Liver (tissue), 3 donors: ENCODE measurements around the gene ATP10B.

Experiments
- JUND ChIP-seq, 2 donors: IDR thresholded peaks; 2 replicates each; pipeline ENCODE4 v1.6.1; 2016; ENCODE audit warnings: antibody characterized with exemption in 2 of 2
- RAD21 ChIP-seq, 2 donors: IDR thresholded peaks; 2 replicates each; pipeline ENCODE4 v1.6.1; 2016; ENCODE audit warnings: antibody characterized with exemption in 2 of 2, mild to moderate bottlenecking in 2 of 2
- TAF1 ChIP-seq: conservative IDR thresholded peaks from 2 replicates; pipeline ENCODE4 v1.6.1; 2016; ENCODE audit warnings: antibody characterized with exemption, mild to moderate bottlenecking
- YY1 ChIP-seq: IDR thresholded peaks from 2 replicates; pipeline ENCODE4 v1.6.1; 2016; ENCODE audit warnings: antibody characterized with exemption, mild to moderate bottlenecking
- TF ChIP-seq, protein P1 (sequence below): fragments of 150-350 bp; IDR thresholded peaks from 2 replicates; pipeline ENCODE4 v1.5.1; 2017; ENCODE audit warnings: improper control_type of control experiment, low read depth, low read length; ENCODE audit not compliant: missing input control
- TF ChIP-seq, protein P2 (sequence below): IDR thresholded peaks from 2 replicates; pipeline ENCODE4 v1.6.1; 2016; ENCODE audit warnings: antibody characterized with exemption, mild to moderate bottlenecking
- donor health status: healthy.
- donor health status: healthy.

DNA sequence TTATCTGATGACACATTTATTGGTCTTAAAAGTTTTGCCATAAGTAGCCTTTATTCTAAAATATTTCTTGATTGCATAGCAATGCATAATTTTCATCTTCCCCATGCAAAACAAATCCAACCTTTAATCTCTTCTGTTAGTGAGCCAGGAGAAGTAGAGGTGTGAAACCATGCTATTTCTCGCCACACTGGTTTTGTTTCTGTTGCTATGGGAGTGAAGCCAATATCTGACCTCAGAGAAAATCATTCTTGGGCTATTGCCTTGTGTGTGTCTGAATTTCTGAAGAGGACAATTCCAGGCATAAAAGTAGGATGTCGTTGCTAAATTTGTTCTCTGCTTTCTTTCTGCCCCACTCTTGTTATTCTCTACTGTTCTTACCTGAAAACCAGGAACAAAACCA lies 246.7 kb downstream of the ATP10B start:
- TF ChIP-seq, protein P1, sequence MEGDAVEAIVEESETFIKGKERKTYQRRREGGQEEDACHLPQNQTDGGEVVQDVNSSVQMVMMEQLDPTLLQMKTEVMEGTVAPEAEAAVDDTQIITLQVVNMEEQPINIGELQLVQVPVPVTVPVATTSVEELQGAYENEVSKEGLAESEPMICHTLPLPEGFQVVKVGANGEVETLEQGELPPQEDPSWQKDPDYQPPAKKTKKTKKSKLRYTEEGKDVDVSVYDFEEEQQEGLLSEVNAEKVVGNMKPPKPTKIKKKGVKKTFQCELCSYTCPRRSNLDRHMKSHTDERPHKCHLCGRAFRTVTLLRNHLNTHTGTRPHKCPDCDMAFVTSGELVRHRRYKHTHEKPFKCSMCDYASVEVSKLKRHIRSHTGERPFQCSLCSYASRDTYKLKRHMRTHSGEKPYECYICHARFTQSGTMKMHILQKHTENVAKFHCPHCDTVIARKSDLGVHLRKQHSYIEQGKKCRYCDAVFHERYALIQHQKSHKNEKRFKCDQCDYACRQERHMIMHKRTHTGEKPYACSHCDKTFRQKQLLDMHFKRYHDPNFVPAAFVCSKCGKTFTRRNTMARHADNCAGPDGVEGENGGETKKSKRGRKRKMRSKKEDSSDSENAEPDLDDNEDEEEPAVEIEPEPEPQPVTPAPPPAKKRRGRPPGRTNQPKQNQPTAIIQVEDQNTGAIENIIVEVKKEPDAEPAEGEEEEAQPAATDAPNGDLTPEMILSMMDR = no peak
- TF ChIP-seq JUND (IDR thresholded peaks at IDR 0.05) (no peak), RAD21 (IDR thresholded peaks at IDR 0.05) (no peak), YY1 (no peak), TAF1 (no peak)
- TF ChIP-seq, protein P2, sequence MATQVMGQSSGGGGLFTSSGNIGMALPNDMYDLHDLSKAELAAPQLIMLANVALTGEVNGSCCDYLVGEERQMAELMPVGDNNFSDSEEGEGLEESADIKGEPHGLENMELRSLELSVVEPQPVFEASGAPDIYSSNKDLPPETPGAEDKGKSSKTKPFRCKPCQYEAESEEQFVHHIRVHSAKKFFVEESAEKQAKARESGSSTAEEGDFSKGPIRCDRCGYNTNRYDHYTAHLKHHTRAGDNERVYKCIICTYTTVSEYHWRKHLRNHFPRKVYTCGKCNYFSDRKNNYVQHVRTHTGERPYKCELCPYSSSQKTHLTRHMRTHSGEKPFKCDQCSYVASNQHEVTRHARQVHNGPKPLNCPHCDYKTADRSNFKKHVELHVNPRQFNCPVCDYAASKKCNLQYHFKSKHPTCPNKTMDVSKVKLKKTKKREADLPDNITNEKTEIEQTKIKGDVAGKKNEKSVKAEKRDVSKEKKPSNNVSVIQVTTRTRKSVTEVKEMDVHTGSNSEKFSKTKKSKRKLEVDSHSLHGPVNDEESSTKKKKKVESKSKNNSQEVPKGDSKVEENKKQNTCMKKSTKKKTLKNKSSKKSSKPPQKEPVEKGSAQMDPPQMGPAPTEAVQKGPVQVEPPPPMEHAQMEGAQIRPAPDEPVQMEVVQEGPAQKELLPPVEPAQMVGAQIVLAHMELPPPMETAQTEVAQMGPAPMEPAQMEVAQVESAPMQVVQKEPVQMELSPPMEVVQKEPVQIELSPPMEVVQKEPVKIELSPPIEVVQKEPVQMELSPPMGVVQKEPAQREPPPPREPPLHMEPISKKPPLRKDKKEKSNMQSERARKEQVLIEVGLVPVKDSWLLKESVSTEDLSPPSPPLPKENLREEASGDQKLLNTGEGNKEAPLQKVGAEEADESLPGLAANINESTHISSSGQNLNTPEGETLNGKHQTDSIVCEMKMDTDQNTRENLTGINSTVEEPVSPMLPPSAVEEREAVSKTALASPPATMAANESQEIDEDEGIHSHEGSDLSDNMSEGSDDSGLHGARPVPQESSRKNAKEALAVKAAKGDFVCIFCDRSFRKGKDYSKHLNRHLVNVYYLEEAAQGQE = no peak
